ENCODE data around the gene ZNF362.
A peak's percentile ranks its signal among the peaks of the same experiment; 100 is the strongest.

Gene ZNF362

DNA sequence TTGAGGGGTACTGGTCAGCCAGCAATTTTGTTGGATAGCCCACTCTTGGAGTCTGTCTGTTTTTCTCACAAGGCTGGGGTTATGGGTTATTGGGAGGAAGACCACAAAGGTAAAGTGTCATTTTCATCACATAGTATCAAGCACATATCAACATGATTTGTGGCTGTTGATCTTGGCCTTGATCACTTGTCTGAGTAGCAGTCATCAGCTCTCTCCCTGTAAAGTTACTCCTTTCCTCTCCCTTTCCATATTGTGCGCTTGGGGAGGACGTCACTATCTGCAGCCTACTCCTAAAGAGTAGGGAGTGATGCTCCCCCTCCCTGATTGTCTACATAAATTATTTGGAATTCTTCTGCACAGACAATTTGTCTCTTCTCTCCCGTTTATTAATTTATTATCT lies 1.8 kb upstream of the ZNF362 start:
- no peak for DNase-seq (ENCODE audit: low read depth)
- TF ChIP-seq, protein P1, sequence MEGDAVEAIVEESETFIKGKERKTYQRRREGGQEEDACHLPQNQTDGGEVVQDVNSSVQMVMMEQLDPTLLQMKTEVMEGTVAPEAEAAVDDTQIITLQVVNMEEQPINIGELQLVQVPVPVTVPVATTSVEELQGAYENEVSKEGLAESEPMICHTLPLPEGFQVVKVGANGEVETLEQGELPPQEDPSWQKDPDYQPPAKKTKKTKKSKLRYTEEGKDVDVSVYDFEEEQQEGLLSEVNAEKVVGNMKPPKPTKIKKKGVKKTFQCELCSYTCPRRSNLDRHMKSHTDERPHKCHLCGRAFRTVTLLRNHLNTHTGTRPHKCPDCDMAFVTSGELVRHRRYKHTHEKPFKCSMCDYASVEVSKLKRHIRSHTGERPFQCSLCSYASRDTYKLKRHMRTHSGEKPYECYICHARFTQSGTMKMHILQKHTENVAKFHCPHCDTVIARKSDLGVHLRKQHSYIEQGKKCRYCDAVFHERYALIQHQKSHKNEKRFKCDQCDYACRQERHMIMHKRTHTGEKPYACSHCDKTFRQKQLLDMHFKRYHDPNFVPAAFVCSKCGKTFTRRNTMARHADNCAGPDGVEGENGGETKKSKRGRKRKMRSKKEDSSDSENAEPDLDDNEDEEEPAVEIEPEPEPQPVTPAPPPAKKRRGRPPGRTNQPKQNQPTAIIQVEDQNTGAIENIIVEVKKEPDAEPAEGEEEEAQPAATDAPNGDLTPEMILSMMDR (IDR thresholded peaks at IDR 0.05; ENCODE audit: low read depth, low read length, missing control alignments), result no peak
- no peak overlapping the region for H3K4me3 ChIP-seq (ENCODE audit: low read depth, low read length)

DNA sequence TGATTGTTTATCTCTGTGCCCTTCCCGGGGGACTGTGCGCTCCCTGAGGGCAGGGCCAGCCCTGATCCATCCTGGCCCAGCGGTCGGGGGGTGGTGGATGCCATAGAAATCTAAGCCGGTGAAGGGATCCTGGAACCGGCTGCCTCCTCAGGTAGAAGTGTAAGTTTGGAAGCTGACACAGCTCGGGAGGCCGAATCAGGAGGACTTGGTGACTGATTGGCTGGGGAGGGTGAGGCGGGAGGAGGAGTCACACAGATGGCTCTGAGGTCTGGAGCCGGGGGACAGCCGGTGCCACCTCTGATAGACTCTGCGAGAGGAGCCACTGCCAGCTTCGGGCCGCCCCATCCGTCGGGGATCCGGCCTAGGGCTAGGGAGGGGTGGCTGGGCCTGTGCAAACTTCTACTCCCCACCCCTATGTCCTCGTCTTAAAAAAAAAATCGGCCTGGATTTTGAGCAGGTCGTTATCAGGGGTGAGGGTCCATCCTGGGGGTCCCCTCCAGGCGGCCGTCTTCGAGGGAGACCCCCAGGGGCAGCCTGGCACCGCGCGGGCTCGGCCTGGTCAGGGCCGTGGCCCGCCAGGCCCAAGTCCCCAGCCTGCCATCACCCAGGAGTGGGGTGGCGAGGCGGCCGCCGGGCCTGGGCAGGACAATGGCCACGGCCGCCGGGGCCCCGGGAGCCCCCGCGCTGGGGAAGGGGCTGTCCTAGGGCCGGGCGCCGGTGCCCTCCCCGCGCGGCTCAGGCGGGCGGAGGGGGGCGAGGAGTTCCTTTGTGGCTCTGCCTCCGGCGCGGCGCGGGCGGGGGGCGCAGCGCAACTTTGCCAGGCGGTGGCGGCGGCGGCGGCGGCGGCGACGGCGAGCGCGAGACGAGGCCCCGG lies 708 bp upstream of the ZNF362 start:
- peak; percentile 30 for DNase-seq (ENCODE audit: low read depth)
- TF ChIP-seq, protein P1 (IDR thresholded peaks at IDR 0.05; ENCODE audit: low read depth, low read length, missing control alignments), result no peak
- peak overlapping the region; percentile 50 for H3K4me3 ChIP-seq (ENCODE audit: low read depth, low read length)

DNA sequence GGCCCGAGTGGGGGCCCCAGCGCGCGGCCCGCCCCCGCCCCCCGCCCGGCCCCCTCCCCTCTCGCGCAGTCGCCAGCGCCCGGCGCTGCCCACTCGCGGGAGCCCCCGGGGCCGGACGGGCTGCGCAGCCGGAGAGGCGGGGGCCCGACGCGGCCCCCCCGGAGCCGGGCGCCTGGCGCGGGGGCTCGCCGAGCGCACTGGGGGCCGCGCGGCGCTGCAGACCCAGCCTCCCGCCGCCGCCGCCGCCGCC lies 146 bp upstream of the ZNF362 start:
- TF ChIP-seq, protein P1 (IDR thresholded peaks at IDR 0.05; ENCODE audit: low read depth, low read length, missing control alignments), result no peak
- DNase-seq (ENCODE audit: low read depth), result no peak
- H3K4me3 ChIP-seq (ENCODE audit: low read depth, low read length), result peak overlapping the region; percentile 51; the same call in 1 of the 2 replicates

DNA sequence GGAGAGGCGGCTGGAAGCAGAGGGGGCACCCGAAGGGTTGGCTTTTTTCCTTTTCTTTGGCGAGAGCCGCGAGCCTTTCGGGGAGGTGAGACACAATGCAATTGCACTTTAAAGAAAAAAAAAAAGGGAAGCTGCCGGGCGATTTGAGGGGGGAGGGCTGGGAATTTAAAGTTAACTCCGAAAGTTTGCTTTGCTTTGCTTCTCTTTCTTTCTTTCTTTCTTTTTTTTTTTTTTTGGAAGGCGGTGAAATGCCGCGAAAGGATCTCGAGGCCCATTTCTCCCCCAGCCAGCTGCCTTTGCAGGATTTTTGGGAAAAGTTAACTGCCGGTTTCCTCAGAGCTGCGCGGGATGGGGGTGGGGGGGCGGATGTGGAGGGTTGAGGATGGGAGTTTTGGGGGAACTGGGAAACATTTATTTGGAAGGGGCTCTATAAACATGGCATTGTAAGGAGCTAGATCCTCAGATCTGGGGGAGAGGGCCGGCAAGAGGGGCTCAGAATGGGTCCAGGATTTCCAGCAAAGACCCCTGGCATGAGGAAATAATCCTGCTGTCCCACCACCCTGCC lies 997 bp downstream of the ZNF362 start:
- DNase-seq (ENCODE audit: low read depth), result no peak
- TF ChIP-seq, protein P1 (IDR thresholded peaks at IDR 0.05; ENCODE audit: low read depth, low read length, missing control alignments), result no peak
- H3K4me3 ChIP-seq (ENCODE audit: low read depth, low read length), result peak overlapping the region; percentile 51

DNA sequence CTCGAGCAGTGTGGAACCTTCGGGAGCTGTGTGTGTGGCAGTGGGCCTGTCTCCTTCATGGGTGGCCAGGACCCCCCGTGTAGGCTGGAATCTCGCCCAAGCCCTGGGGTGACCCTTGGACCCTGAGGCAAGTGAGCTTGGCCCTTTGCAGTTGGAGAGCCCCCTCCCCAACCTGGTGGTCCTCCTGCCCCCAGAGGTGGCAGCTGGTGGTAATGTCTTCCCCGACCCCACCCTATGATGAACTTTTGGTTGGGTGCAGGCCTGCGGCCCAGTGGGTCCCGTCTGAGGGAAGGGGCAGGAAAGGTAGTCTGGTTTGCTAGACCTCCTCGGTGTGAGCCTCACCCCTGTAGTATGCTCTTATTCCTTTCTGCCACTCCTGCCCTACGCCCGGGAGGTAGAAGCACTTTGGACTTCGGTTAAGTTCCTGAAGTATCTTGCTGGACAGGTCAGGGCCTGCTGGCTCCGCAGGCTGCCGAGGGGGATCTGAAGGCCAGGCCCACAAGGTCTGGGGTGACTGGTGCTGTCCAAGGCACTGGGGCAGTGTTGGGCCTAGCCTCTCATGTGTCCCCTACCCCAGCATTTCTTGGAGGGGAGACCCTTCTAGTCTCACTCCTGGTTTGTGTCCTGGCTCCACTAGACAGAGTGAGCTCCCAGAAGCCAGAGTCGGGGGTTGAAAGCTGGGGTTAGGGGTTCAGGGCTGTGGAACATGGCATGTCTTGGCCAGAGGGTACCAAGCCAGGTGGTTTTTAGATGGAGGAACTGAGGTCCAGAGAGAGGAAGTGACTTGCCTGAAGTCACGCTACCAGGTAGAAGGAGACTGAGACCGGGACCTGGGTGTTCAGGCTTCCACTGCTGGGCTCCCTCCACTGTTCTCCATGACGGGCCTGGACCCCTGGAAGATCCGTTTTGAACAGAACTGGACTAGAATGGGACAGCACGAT lies 1.8 kb downstream of the ZNF362 start:
- no peak for DNase-seq (ENCODE audit: low read depth)
- TF ChIP-seq, protein P1 (IDR thresholded peaks at IDR 0.05; ENCODE audit: low read depth, low read length, missing control alignments), result no peak
- peak overlapping the region; percentile 51 for H3K4me3 ChIP-seq (ENCODE audit: low read depth, low read length)

DNA sequence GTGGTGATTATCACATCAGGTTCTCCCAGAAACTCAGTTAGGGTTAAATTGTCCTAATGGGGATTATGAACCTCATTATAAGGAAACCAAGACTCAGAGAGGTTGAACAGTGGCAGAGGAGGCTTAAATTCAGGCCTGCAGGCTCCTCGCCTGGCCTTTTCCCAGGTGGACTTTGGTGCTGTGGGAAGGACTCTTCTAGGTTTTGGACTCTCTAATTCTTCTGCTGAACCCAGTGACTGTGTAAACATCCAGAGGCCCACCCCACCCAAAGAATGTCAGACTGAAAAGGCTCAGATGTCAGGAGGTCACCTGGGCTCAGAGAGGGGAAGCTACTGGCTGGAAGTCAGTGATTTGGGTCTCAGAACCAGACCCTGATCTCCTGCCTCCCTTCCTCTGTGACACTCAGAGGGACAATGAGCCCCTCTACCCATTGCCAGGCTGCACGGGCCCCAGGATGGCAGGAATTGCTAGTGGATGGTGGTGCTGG lies 2.5 kb downstream of the ZNF362 start:
- no peak for DNase-seq (ENCODE audit: low read depth)
- TF ChIP-seq, protein P1 (IDR thresholded peaks at IDR 0.05; ENCODE audit: low read depth, low read length, missing control alignments), result no peak
- no peak overlapping the region for H3K4me3 ChIP-seq (ENCODE audit: low read depth, low read length)
